Measurements from ENCODE around the gene SMAD6.

SMAD6 gene

DNA sequence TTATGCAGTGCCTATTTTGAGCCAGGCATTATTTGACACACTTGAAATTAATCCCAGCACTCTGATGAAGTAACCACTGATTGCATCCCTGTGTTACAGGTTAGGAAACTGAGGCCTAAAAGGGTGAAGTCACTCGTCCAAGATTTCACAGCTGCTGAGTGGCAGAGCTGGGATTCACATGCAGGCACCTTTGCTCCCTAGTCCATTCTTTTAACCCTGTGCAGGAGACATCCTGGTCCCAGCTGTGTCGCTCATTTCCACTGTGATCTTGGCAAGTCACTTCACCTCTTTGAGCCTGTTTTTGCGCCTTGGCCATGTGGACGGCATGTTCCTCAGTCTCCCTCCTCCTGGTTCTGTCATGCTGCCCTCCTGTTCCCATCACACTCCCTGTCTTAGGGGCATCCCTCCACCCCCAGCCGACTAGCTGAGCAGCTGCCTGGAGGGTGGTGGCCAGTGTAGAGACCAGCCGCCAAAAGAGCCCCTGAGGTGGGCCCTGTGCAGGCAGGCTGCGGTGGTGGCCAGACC, 70.6 kb downstream of the SMAD6 start:
- Histone ChIP-seq H3K4me1 (ENCODE audit: control insufficient read depth, low read length) (no peaks in the 10 kb centered on the region), H3K4me3 (ENCODE audit: low read length) (no peak overlapping the region), H3K27me3 (ENCODE audit: control insufficient read depth, low read length) (peaks cover 12% of the 10 kb centered on the region; the same call in 1 of the 2 replicates), H3K9me2 (replicated peaks; ENCODE audit: control insufficient read depth, low read length) (no peaks in the 10 kb centered on the region), H3K36me3 (ENCODE audit: control insufficient read depth, low read length) (no peaks in the 10 kb centered on the region), H3K79me2 (ENCODE audit: control insufficient read depth, low read length) (no peaks in the 10 kb centered on the region), H3K4me2 (ENCODE audit: low read length) (no peak overlapping the region), H3K27ac (ENCODE audit: low read depth, low read length) (no peak overlapping the region), H3K9me3 (ENCODE audit: control insufficient read depth, insufficient read depth, low read length) (no peaks in the 10 kb centered on the region), H3F3A (ENCODE audit: control insufficient read depth, insufficient read depth) (no peaks in the 10 kb centered on the region), H4K20me1 (ENCODE audit: control insufficient read depth, insufficient read depth, low read depth, low read length) (no peaks in the 10 kb centered on the region)
- TF ChIP-seq EZH2phosphoT487 (IDR thresholded peaks at IDR 0.05; ENCODE audit: borderline replicate concordance, low read length), result no peak

DNA sequence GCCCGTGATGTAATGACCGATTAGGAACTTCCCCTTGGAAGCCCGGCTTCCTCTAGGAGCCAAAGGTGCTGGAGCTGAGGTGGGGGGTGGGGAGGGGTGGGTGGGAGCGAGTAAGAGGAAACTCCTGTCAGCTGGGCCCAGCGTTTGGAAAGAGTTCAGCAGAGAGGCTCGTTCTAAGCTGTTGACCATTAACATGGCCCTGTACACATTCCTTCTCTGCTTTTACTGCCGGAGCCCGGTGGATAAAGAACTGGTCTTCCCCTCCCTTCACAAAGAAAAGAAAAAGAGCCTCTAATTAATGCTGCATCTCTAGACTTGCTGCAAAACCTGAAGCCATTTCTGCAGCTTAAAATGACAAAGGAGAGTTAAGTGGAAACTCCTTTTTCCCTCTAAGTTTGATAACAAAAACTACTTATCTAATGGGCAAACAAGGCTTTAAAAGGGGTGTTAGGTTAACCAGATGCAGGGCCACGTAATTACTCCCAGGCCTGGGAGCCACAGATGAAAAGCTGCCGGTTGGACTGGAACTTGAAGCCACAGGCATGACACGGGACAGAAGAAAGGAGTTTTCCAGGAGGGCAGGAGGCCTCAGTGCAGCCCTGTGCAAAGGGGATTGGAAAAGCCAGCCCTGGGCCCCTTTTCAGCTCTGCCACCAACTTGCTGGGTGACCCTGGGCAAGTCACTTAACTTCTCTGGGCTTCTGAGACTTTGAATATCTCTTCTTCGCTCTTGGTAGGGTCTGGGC, 71.3 kb downstream of the SMAD6 start:
- no peaks in the 10 kb centered on the region for H4K20me1 ChIP-seq (ENCODE audit: control insufficient read depth, insufficient read depth, low read depth, low read length)
- H3K4me2 ChIP-seq (ENCODE audit: low read length), result no peak overlapping the region
- H3K4me3 ChIP-seq (ENCODE audit: low read length), result no peak overlapping the region
- no peaks in the 10 kb centered on the region for H3F3A ChIP-seq (ENCODE audit: control insufficient read depth, insufficient read depth)
- H3K27ac ChIP-seq (ENCODE audit: low read depth, low read length), result no peak overlapping the region
- H3K36me3 ChIP-seq (ENCODE audit: control insufficient read depth, low read length), result no peaks in the 10 kb centered on the region
- peaks cover 9% of the 10 kb centered on the region; the same call in 1 of the 2 replicates for H3K27me3 ChIP-seq (ENCODE audit: control insufficient read depth, low read length)
- H3K4me1 ChIP-seq (ENCODE audit: control insufficient read depth, low read length), result no peaks in the 10 kb centered on the region
- H3K79me2 ChIP-seq (ENCODE audit: control insufficient read depth, low read length), result no peaks in the 10 kb centered on the region
- H3K9me3 ChIP-seq (ENCODE audit: control insufficient read depth, insufficient read depth, low read length), result no peaks in the 10 kb centered on the region
- TF ChIP-seq EZH2phosphoT487 (IDR thresholded peaks at IDR 0.05; ENCODE audit: borderline replicate concordance, low read length), result no peak
- TF ChIP-seq, protein P1, sequence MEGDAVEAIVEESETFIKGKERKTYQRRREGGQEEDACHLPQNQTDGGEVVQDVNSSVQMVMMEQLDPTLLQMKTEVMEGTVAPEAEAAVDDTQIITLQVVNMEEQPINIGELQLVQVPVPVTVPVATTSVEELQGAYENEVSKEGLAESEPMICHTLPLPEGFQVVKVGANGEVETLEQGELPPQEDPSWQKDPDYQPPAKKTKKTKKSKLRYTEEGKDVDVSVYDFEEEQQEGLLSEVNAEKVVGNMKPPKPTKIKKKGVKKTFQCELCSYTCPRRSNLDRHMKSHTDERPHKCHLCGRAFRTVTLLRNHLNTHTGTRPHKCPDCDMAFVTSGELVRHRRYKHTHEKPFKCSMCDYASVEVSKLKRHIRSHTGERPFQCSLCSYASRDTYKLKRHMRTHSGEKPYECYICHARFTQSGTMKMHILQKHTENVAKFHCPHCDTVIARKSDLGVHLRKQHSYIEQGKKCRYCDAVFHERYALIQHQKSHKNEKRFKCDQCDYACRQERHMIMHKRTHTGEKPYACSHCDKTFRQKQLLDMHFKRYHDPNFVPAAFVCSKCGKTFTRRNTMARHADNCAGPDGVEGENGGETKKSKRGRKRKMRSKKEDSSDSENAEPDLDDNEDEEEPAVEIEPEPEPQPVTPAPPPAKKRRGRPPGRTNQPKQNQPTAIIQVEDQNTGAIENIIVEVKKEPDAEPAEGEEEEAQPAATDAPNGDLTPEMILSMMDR (IDR thresholded peaks at IDR 0.05; ENCODE audit: low read depth, low read length, poor library complexity, severe bottlenecking), result no peak
- no peaks in the 10 kb centered on the region for H3K9me2 ChIP-seq (replicated peaks; ENCODE audit: control insufficient read depth, low read length)

DNA sequence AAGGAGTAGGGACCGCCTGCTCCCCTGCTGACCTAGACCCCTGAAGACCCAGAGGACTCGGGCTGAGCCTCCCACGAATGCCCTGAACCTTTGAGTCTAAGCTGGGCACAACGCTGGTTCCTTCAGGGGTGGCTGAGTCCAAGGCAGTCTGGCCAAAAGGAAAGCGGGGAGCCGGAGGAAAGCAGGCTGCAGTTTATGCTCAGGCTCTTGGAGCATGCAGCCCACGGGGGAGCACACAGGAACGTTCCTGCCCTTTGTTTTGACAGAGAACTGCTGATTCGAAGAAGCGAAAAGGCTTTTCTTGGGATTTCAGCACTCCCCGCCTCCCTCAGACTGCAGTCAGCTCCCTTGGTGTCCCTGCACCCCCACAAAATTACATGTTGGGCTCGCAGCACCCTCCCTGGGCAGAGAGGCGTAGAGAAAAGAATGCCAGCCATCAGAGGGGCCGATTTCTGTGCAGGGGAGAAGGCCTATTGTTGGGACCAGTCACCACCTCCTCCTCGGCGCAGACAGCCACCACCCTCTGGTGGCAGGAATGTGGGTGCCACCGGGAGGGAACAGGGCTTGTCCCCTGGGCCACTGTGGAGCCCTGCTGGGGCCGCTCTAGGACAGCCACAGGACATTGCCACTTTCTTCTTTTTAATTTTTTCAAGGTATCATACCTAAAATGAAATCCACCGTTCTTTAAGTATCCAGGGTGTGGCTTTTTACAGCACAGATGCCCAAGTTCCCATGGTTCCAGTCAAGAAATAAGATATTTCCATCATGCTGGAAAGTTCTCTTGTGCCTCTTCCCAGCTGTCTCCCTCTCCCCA, 72.2 kb downstream of the SMAD6 start:
- no peaks in the 10 kb centered on the region for H3K79me2 ChIP-seq (ENCODE audit: control insufficient read depth, low read length)
- H3K4me3 ChIP-seq (ENCODE audit: low read length), result no peak overlapping the region
- TF ChIP-seq EZH2phosphoT487 (IDR thresholded peaks at IDR 0.05; ENCODE audit: borderline replicate concordance, low read length), result no peak
- TF ChIP-seq, protein P1 (IDR thresholded peaks at IDR 0.05; ENCODE audit: low read depth, low read length, poor library complexity, severe bottlenecking), result peak; percentile 54
- no peaks in the 10 kb centered on the region for H3K36me3 ChIP-seq (ENCODE audit: control insufficient read depth, low read length)
- H3K27ac ChIP-seq (ENCODE audit: low read depth, low read length), result no peak overlapping the region
- no peaks in the 10 kb centered on the region for H3K9me2 ChIP-seq (replicated peaks; ENCODE audit: control insufficient read depth, low read length)
- no peaks in the 10 kb centered on the region for H4K20me1 ChIP-seq (ENCODE audit: control insufficient read depth, insufficient read depth, low read depth, low read length)
- H3K4me1 ChIP-seq (ENCODE audit: control insufficient read depth, low read length), result no peaks in the 10 kb centered on the region
- H3K27me3 ChIP-seq (ENCODE audit: control insufficient read depth, low read length), result peaks cover 2% of the 10 kb centered on the region; the same call in 1 of the 2 replicates
- H3F3A ChIP-seq (ENCODE audit: control insufficient read depth, insufficient read depth), result no peaks in the 10 kb centered on the region
- H3K9me3 ChIP-seq (ENCODE audit: control insufficient read depth, insufficient read depth, low read length), result no peaks in the 10 kb centered on the region
- no peak overlapping the region for H3K4me2 ChIP-seq (ENCODE audit: low read length)

All from DOHH2 (cell line).